SH-SY5Y (cell line): ENCODE data around the gene MYO18B.

Experiments used
- GATA2 ChIP-seq: IDR thresholded peaks from 2 replicates; pipeline ENCODE4 v1.6.1; 2011; ENCODE audit warnings: mild to moderate bottlenecking, low read depth, low read length
- GATA3 ChIP-seq: IDR thresholded peaks from 2 replicates; pipeline ENCODE4 v1.6.1; 2011; ENCODE audit warnings: low read depth, mild to moderate bottlenecking, low read length, moderate library complexity

DNA sequence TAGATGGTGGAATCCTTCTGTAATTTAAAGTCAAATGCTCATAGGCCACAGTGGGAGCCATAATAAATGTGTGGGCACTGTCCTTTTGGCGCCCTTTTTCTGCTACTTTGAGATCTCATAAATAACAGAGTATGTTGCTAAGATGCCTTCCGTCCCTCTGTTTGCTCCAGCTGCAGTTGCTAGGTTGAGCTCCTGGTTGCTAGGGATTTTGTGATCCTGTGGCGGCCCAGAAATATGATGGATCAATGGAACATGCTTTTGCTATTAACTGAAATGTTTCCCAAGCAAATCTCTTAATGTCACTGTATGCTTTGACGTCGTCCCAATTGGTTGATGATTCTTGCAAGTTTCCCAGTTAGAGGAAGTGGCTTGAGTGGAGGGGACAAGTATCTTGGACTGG lies 53.5 kb downstream of the MYO18B start:
- TF ChIP-seq GATA3 (no peak), GATA2 (no peak)
